ENCODE data around the gene ARHGEF17.

Gene ARHGEF17

DNA sequence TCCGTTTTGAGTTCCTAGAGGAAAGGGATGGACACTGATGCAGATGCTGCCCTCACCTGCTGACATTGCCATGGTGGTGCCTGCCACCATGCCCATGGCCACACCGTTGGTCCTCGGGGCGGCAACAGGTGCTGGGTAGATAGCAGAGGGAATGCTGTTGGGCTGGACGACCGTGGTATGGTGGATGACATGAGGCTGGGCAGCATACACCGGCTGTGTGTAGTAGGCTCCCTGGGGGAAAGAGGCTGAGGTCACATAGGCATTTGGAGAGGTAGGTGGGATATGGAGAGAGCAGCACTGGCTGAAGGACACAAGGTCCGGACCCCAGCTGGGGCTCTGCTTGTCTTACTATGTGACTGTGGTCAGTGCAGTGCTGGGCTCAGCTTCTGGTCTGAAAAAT, 101.4 kb downstream of the ARHGEF17 start:
- no peak for TF ChIP-seq OSR1 (CRISPR knock-in tag; IDR thresholded peaks at IDR 0.05)
- TF ChIP-seq ARNTL (CRISPR knock-in tag; IDR thresholded peaks at IDR 0.05; ENCODE audit: borderline replicate concordance, low read depth) = no peak
- TF ChIP-seq ZNF565 (CRISPR knock-in tag; conservative IDR thresholded peaks at IDR 0.05; ENCODE audit: low read depth) = no peak
- no peak for TF ChIP-seq ZFP30 (CRISPR knock-in tag; IDR thresholded peaks at IDR 0.05)
- no peak for TF ChIP-seq SNAI2 (CRISPR knock-in tag; IDR thresholded peaks at IDR 0.05)
- TF ChIP-seq RARB (CRISPR knock-in tag; IDR thresholded peaks at IDR 0.05) = no peak
- no peak for TF ChIP-seq TOX (CRISPR knock-in tag; IDR thresholded peaks at IDR 0.05; ENCODE audit: borderline replicate concordance)
- no peak for TF ChIP-seq BACH2 (CRISPR knock-in tag; IDR thresholded peaks at IDR 0.05; ENCODE audit: borderline replicate concordance)
- no peak for TF ChIP-seq GLIS3 (CRISPR knock-in tag; IDR thresholded peaks at IDR 0.05)
- TF ChIP-seq ZC3H10 (CRISPR knock-in tag; IDR thresholded peaks at IDR 0.05) = no peak
- TF ChIP-seq, protein P1, sequence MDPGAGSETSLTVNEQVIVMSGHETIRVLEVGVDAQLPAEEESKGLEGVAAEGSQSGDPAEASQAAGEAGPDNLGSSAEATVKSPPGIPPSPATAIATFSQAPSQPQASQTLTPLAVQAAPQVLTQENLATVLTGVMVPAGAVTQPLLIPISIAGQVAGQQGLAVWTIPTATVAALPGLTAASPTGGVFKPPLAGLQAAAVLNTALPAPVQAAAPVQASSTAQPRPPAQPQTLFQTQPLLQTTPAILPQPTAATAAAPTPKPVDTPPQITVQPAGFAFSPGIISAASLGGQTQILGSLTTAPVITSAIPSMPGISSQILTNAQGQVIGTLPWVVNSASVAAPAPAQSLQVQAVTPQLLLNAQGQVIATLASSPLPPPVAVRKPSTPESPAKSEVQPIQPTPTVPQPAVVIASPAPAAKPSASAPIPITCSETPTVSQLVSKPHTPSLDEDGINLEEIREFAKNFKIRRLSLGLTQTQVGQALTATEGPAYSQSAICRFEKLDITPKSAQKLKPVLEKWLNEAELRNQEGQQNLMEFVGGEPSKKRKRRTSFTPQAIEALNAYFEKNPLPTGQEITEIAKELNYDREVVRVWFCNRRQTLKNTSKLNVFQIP (CRISPR knock-in tag; IDR thresholded peaks at IDR 0.05; ENCODE audit: borderline replicate concordance, low read depth) = no peak
- TF ChIP-seq ESRRG (CRISPR knock-in tag; IDR thresholded peaks at IDR 0.05) = no peak
- no peak for TF ChIP-seq ZNF70 (CRISPR knock-in tag; IDR thresholded peaks at IDR 0.05)
- TF ChIP-seq, protein P2, sequence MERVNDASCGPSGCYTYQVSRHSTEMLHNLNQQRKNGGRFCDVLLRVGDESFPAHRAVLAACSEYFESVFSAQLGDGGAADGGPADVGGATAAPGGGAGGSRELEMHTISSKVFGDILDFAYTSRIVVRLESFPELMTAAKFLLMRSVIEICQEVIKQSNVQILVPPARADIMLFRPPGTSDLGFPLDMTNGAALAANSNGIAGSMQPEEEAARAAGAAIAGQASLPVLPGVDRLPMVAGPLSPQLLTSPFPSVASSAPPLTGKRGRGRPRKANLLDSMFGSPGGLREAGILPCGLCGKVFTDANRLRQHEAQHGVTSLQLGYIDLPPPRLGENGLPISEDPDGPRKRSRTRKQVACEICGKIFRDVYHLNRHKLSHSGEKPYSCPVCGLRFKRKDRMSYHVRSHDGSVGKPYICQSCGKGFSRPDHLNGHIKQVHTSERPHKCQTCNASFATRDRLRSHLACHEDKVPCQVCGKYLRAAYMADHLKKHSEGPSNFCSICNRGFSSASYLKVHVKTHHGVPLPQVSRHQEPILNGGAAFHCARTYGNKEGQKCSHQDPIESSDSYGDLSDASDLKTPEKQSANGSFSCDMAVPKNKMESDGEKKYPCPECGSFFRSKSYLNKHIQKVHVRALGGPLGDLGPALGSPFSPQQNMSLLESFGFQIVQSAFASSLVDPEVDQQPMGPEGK (CRISPR knock-in tag; IDR thresholded peaks at IDR 0.05; ENCODE audit: borderline replicate concordance) = no peak
- TF ChIP-seq TCF4 (CRISPR knock-in tag; IDR thresholded peaks at IDR 0.05; ENCODE audit: borderline replicate concordance) = no peak
- no peak for TF ChIP-seq ISL1 (CRISPR knock-in tag; IDR thresholded peaks at IDR 0.05)
- TF ChIP-seq ZFP3 (CRISPR knock-in tag; IDR thresholded peaks at IDR 0.05) = no peak
- no peak for TF ChIP-seq PPARA (CRISPR knock-in tag; IDR thresholded peaks at IDR 0.05; ENCODE audit: borderline replicate concordance)
- no peak for TF ChIP-seq ZNF8 (CRISPR knock-in tag; IDR thresholded peaks at IDR 0.05)
- TF ChIP-seq, protein P3, sequence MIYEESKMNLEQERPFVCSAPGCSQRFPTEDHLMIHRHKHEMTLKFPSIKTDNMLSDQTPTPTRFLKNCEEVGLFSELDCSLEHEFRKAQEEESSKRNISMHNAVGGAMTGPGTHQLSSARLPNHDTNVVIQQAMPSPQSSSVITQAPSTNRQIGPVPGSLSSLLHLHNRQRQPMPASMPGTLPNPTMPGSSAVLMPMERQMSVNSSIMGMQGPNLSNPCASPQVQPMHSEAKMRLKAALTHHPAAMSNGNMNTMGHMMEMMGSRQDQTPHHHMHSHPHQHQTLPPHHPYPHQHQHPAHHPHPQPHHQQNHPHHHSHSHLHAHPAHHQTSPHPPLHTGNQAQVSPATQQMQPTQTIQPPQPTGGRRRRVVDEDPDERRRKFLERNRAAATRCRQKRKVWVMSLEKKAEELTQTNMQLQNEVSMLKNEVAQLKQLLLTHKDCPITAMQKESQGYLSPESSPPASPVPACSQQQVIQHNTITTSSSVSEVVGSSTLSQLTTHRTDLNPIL (CRISPR knock-in tag; IDR thresholded peaks at IDR 0.05; ENCODE audit: low read depth) = no peak
- no peak for ATAC-seq

DNA sequence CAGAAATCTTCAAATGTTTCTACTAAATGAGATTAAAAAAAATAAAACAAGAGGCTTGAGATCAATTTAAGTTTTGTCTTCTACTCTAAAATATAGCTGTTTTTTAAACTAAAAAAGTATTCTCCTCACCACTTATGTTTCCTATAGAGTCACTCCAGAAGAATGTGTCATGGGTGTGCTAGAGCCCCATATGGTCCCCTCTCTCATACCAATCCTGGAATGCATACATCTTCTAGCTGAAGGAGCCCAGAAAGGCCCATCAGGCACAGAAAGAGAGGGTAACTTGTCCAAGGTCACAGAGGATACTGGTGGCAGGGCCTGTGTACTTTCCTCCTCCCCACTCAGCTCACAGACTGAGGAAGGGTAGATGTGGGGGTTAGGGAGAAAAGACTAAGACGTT, 102.6 kb downstream of the ARHGEF17 start:
- TF ChIP-seq BACH2 (CRISPR knock-in tag; IDR thresholded peaks at IDR 0.05; ENCODE audit: borderline replicate concordance) = no peak
- TF ChIP-seq, protein P4, sequence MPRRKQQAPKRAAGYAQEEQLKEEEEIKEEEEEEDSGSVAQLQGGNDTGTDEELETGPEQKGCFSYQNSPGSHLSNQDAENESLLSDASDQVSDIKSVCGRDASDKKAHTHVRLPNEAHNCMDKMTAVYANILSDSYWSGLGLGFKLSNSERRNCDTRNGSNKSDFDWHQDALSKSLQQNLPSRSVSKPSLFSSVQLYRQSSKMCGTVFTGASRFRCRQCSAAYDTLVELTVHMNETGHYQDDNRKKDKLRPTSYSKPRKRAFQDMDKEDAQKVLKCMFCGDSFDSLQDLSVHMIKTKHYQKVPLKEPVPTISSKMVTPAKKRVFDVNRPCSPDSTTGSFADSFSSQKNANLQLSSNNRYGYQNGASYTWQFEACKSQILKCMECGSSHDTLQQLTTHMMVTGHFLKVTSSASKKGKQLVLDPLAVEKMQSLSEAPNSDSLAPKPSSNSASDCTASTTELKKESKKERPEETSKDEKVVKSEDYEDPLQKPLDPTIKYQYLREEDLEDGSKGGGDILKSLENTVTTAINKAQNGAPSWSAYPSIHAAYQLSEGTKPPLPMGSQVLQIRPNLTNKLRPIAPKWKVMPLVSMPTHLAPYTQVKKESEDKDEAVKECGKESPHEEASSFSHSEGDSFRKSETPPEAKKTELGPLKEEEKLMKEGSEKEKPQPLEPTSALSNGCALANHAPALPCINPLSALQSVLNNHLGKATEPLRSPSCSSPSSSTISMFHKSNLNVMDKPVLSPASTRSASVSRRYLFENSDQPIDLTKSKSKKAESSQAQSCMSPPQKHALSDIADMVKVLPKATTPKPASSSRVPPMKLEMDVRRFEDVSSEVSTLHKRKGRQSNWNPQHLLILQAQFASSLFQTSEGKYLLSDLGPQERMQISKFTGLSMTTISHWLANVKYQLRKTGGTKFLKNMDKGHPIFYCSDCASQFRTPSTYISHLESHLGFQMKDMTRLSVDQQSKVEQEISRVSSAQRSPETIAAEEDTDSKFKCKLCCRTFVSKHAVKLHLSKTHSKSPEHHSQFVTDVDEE (CRISPR knock-in tag; IDR thresholded peaks at IDR 0.05) = no peak
- TF ChIP-seq ZNF70 (CRISPR knock-in tag; IDR thresholded peaks at IDR 0.05) = no peak
- TF ChIP-seq, protein P1 (CRISPR knock-in tag; IDR thresholded peaks at IDR 0.05; ENCODE audit: borderline replicate concordance, low read depth) = no peak
- TF ChIP-seq ARNTL (CRISPR knock-in tag; IDR thresholded peaks at IDR 0.05; ENCODE audit: borderline replicate concordance, low read depth) = no peak
- TF ChIP-seq TOX (CRISPR knock-in tag; IDR thresholded peaks at IDR 0.05; ENCODE audit: borderline replicate concordance) = no peak
- TF ChIP-seq, protein P2 (CRISPR knock-in tag; IDR thresholded peaks at IDR 0.05; ENCODE audit: borderline replicate concordance) = no peak
- TF ChIP-seq TCF4 (CRISPR knock-in tag; IDR thresholded peaks at IDR 0.05; ENCODE audit: borderline replicate concordance) = no peak
- TF ChIP-seq PPARA (CRISPR knock-in tag; IDR thresholded peaks at IDR 0.05; ENCODE audit: borderline replicate concordance) = no peak
- no peak for TF ChIP-seq ZNF8 (CRISPR knock-in tag; IDR thresholded peaks at IDR 0.05)
- TF ChIP-seq, protein P3 (CRISPR knock-in tag; IDR thresholded peaks at IDR 0.05; ENCODE audit: low read depth) = no peak
- no peak for TF ChIP-seq GLIS3 (CRISPR knock-in tag; IDR thresholded peaks at IDR 0.05)
- no peak for TF ChIP-seq ZFP3 (CRISPR knock-in tag; IDR thresholded peaks at IDR 0.05)
- TF ChIP-seq ZFP30 (CRISPR knock-in tag; IDR thresholded peaks at IDR 0.05) = no peak
- TF ChIP-seq ESRRG (CRISPR knock-in tag; IDR thresholded peaks at IDR 0.05) = no peak
- no peak for TF ChIP-seq ZC3H10 (CRISPR knock-in tag; IDR thresholded peaks at IDR 0.05)
- TF ChIP-seq, protein P5, sequence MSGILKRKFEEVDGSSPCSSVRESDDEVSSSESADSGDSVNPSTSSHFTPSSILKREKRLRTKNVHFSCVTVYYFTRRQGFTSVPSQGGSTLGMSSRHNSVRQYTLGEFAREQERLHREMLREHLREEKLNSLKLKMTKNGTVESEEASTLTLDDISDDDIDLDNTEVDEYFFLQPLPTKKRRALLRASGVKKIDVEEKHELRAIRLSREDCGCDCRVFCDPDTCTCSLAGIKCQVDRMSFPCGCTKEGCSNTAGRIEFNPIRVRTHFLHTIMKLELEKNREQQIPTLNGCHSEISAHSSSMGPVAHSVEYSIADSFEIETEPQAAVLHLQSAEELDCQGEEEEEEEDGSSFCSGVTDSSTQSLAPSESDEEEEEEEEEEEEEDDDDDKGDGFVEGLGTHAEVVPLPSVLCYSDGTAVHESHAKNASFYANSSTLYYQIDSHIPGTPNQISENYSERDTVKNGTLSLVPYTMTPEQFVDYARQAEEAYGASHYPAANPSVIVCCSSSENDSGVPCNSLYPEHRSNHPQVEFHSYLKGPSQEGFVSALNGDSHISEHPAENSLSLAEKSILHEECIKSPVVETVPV (CRISPR knock-in tag; IDR thresholded peaks at IDR 0.05) = no peak
- no peak for TF ChIP-seq RARB (CRISPR knock-in tag; IDR thresholded peaks at IDR 0.05)
- TF ChIP-seq CSDC2 (CRISPR knock-in tag; IDR thresholded peaks at IDR 0.05) = no peak
- no peak for TF ChIP-seq ZNF565 (CRISPR knock-in tag; conservative IDR thresholded peaks at IDR 0.05; ENCODE audit: low read depth)
- no peak for ATAC-seq

Measured in SK-N-SH treated with all-trans-retinoic acid at 6 μM for 48 hours (cell line).